DMS79 (cell line): ENCODE measurements around the gene OR2A42.
"Not testable (repeated sequence)": the region's sequence is repeated elsewhere in the genome, so short reads cannot be mapped to it uniquely, and the experiment has no call there.

ENCODE experiments used
- DNase-seq: peaks from one replicate; lab custom pipeline; 2025; lab: John Stamatoyannopoulos, UW

Gene OR2A42

GRCh38 chr7:144220531-144220930 is 18.9 kb downstream of the OR2A42 start:
- not testable (repeated sequence) for DNase-seq

DNA sequence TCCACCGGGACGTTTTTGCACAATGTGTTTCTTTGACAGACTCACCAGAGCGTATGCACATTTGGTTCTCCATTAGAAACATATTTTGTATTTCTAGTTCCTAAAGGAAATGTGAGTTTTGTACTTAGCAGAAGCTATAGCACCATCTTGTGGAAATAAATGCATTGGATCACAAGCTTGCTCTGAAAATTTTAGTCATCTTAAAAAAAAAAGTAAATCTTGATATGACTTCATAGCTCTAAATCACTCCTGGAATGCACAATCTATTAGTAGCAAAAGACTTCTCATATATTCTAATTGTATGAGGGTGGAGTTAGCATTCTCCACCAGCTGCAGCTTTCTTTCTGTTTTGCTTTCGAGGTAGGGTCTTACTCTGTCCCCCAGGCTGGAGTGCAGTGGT is 20.3 kb downstream of the OR2A42 start:
- not testable (repeated sequence) for DNase-seq

GRCh38 chr7:144218581-144218980 is 20.8 kb downstream of the OR2A42 start:
- not testable (repeated sequence) for DNase-seq

DNA sequence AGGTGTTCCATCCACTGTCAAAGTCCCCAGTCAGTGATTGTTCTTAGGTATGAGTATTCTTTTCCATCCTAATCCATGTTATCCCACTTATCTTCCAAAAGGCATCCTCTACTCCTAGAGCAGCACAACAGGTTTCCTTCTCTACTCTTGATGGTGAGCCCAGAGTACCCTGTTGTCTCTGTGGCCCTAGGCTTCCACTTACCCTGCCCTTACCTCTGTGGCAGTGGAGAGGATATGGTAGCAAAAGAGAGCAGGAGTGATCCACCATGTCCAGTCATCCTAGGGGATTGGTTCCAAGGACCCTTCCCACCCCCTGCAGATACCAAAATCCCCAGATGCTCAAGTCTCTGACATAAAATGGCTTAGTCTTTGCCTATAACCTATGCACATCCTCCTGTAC is 22.2 kb downstream of the OR2A42 start:
- not testable (repeated sequence) for DNase-seq

- not testable (repeated sequence) for DNase-seq
Observed at GRCh38 chr7:144205306-144205705, 34.1 kb downstream of the OR2A42 start.

GRCh38 chr7:144203086-144203485 is 36.3 kb downstream of the OR2A42 start:
- DNase-seq: not testable (repeated sequence)

GRCh38 chr7:144201978-144202377 is 37.4 kb downstream of the OR2A42 start:
- not testable (repeated sequence) for DNase-seq

- not testable (repeated sequence) for DNase-seq
Observed at GRCh38 chr7:144198934-144199333, 40.5 kb downstream of the OR2A42 start.

DNA sequence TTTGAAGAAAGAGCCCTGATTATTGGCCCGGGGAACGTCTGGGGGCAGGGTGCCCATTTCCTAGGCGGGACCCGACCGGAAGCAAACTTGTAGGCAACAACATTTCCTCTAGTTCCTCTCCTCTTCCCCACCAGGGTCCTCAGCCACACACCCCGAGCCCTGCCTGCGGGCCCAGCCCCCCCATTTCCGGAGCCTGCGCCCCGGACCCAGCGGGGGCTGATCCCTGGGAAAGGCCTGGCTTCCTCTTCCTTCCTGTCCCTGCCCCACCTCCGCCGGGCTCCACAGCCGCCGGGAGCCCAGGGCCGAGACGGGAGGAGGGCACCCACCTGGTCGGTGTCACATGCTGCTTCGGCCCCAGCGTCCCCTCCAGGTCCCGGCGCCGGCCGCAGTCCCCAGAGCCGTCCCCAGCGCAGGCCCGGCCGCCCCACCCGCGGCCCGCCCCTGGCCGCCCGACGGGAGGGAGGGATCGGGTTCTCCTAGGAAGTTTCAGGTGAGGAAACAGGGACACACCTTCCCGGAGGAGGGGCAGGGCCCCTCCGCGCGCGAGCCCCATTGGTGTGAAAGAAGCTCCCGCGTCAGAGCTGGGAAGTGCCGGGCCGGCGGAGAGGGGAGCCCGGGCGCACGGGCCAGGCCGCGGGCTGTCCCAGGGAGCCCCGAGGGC is 44.1 kb downstream of the OR2A42 start, which contains the start of gene ARHGEF35:
Gene ARHGEF35 (minus strand): TSS at position 622 of the 661 bp plus-strand sequence. CDS start 7,450 bp downstream, outside the sequence.
- DNase-seq: not testable (repeated sequence)

DNA sequence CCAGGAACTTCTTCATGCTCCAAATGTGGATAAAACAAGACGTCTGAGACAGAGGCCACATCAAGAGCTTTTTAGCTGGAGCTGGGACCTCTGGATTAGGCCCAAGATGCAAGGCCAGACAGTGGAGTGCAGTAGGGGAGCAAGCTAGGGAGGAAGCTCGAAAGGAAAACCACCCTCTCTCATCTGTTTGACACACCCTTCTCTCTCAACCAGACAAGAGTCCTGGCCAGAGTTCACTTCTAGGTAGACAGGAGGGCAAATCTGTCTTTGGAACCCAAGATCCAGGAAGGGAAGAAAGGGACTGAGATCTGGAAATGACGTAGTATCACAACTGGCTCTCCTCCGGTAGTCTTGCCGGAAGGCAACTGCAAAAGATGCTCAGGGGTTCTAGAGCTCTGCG is 45.0 kb downstream of the OR2A42 start:
- not testable (repeated sequence) for DNase-seq

GRCh38 chr7:144193782-144194181 is 45.6 kb downstream of the OR2A42 start:
- DNase-seq: not testable (repeated sequence)

DNA sequence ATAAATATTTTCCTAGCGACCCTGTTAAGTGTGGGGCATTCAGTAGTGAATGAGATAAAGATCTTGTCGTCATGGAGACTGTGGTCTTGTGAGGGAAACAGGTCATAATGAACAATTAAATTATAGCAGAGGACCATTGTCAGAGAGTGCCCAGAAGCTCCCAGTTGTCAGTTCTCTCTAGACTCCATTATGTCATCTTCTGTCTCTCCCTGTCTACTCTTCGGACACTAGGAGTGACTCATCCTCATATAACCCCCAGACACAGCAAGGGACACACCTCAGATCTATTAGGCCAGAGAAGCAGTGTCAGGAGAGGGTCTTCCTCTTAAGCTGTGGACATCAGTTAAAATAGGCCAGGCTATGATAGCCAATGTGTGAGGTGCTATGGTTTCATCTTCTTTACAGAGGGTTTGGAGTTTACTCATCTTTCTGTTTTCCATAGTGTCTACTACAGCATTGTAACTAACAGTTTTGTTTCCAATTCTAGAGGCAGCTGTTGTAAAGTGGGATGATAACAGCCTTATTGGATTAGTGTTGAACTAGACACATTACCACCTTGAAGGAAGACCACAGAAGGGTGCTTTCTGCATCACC is 50.7 kb downstream of the OR2A42 start:
- DNase-seq: not testable (repeated sequence)

- not testable (repeated sequence) for DNase-seq
Observed at GRCh38 chr7:144187848-144188247, 51.6 kb downstream of the OR2A42 start.

DNA sequence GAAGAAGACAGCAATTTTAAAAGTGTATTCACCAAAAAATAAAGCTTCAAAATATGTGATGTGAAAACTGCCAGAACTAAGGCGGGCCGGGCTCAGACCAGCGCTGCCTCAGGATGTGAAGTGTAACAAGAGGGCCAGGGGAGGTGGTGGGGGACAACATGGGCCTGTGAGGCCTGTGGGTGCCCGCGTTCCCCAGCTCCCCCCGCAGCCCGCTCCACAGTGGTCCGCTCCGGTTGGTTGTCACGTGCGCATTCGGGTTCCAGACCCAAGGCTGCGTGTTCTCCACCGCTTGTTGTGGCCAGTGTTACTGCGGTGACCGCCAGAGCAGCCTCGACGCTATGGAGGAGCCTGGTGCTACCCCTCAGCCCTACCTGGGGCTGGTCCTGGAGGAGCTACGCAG is 56.2 kb downstream of the OR2A42 start, which contains the start of gene CTAGE4:
Gene CTAGE4 (plus strand): TSS at position 301 of the 400 bp plus-strand sequence. CDS start 38 bp downstream, at position 339.
- DNase-seq: not testable (repeated sequence)

GRCh38 chr7:144179165-144179479 is 60.3 kb downstream of the OR2A42 start:
- DNase-seq: not testable (repeated sequence)

GRCh38 chr7:144178380-144179164 is 60.8 kb downstream of the OR2A42 start:
- not testable (repeated sequence) for DNase-seq
